ENCODE data around the gene KCNQ4.

DNA sequence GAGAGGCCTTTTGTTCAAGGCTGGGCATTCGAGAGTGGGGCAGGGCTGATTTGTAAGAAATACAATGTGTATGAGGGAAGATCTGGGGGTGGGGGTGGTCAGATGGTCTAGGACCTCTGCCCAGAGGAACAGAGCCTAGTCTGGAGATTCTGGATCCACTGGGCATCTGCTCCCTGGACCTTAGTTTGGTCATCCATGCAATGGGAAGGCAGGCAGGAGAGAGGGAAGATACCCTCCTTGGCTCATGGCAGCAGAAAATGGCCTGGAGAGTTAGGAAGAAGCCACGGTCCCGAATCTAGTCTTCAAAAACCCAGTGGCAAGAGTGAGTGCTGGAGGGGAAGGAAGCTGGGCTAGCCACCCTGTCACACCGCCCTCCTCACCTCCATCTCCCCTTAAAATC is 39.8 kb downstream of the KCNQ4 start:
- no peak for TF ChIP-seq BACH2 (CRISPR knock-in tag; IDR thresholded peaks at IDR 0.05; ENCODE audit: borderline replicate concordance)
- TF ChIP-seq, protein P1, sequence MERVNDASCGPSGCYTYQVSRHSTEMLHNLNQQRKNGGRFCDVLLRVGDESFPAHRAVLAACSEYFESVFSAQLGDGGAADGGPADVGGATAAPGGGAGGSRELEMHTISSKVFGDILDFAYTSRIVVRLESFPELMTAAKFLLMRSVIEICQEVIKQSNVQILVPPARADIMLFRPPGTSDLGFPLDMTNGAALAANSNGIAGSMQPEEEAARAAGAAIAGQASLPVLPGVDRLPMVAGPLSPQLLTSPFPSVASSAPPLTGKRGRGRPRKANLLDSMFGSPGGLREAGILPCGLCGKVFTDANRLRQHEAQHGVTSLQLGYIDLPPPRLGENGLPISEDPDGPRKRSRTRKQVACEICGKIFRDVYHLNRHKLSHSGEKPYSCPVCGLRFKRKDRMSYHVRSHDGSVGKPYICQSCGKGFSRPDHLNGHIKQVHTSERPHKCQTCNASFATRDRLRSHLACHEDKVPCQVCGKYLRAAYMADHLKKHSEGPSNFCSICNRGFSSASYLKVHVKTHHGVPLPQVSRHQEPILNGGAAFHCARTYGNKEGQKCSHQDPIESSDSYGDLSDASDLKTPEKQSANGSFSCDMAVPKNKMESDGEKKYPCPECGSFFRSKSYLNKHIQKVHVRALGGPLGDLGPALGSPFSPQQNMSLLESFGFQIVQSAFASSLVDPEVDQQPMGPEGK (CRISPR knock-in tag; IDR thresholded peaks at IDR 0.05; ENCODE audit: borderline replicate concordance): no peak
